Fibroblast of skin of right quadriceps (primary cell): ENCODE measurements around the gene SEC16B.

Experiments used
- DNase-seq: peaks from one replicate; pipeline ENCODE4 v3.0.0-alpha.2; 2013

SEC16B gene

GRCh38 chr1:177978530-177978929, 8.7 kb upstream of the SEC16B start:
- no peak for DNase-seq

GRCh38 chr1:177977141-177977540, 7.3 kb upstream of the SEC16B start:
- DNase-seq, result no peak

DNA sequence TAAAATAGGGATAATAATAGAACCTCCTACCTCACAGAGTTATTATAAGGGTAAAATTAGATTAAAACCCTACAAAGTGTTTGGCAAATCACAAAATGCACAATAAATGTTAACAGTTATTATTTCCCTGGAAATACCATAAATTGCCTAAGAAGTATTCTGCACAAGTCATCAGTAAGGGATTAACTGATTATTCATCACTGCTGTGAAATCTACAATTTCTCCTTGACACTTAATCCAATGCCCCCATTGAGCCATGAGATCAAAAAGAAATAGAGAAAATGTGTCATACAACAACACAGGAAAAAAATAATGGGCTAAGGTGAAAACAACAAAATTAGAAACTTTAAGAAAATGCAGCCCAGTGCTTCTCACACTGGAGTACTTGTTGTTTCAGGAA, 6.7 kb upstream of the SEC16B start:
- peak; percentile 35 for DNase-seq

DNA sequence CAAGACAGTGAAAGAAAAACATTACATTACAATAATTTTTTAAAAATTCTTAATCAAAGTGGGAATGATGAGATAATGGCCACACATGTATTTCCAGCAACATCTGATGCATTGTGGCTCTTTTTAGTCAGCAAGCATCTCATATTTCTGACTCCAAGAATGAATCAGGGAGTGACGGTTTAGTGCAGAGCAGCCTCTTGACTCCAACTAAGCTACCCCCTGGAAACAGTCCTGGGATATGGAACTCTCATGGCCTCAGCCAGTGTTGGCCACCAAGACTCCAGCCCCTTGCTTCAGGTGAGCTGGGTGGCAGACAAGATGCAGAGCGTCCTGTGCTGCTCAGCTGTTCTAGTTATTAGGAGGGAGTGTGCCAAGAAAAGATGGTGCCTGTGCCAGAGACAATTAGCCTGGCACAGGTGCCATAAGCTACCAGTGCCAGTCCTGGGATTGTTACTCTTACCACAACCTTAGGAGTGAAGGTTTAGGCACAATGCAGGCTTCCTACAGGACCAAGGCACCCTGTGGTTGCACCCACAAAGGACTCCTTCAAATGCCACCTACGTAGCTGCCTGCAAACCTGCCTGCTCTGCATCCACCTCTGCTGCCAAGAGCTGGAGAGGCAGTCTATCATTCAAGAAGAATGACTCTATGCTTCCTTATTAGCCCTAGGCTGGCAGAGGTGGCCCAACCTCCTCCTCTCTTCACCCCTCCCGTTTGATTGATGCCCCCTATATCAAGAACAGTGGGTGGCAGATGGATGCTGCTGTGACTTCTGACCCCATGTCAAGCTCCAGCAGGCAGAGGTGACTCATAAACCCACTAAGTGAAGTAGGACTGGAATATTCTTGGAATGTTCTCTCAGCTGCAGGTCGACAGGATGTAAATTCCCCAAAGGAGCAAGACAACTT, 6.0 kb upstream of the SEC16B start:
- peak; percentile 84 for DNase-seq

GRCh38 chr1:177973585-177973984, 3.7 kb upstream of the SEC16B start:
- no peak for DNase-seq

- no peak for DNase-seq
Observed at GRCh38 chr1:177969109-177969508, 749 bp downstream of the SEC16B start.

- DNase-seq, result peak; percentile 24
Observed at GRCh38 chr1:177966199-177966598, 3.7 kb downstream of the SEC16B start.

- DNase-seq, result no peak
Observed at GRCh38 chr1:177965293-177965692, 4.6 kb downstream of the SEC16B start.

DNA sequence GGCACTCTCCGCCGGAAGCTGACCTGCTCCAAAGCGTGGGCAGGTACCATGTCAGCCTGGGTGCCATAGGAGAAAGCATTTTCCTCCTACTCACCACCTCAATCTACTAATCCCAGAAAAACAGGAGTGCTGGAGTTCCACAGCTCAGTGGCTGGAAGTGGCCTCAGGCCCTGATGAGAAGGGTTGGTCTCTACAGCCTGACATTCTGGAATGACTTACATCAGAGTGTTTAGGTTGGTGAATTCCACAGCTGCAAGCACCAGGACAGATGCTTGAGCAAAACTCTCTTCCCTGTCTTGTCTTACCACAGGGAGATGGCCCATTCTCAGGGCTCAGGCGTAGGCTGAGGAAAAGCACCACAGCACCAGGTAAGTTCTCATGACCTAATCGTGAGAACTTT, 5.5 kb downstream of the SEC16B start:
- no peak for DNase-seq

DNA sequence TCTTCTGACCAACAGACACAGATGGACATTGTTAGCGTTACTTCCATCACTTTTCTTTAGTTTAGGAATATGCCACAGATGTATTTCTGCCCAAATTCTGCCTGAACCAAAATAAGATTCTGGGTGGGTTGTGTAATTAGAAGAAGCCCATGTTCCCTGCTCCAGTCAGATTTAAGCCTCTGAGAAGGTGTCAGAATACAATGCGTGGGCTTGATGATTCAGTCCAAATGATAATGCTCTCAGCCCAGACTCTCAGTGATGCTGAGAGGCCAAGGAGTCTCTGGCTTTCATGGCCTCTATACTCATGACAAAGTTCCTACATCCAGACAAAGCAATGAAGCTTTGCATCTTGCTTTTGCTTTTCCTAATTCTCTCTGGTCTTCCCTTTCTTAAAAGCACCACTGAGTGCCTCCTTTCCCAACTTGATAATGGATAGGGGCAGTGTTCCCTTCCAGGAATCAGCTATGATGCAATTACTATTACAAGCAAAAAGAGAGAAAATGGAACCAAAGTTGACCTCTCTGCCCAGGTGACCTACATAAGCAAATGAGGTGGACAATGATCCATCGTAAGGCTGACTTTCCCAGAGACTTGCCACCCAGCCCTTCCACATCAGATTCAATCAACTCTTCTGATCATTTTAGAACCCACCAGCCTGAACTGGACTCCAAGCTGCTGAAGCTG, 8.8 kb downstream of the SEC16B start:
- DNase-seq, result no peak

- DNase-seq, result peak; percentile 27
Observed at GRCh38 chr1:177959811-177960515, 9.9 kb downstream of the SEC16B start.

DNA sequence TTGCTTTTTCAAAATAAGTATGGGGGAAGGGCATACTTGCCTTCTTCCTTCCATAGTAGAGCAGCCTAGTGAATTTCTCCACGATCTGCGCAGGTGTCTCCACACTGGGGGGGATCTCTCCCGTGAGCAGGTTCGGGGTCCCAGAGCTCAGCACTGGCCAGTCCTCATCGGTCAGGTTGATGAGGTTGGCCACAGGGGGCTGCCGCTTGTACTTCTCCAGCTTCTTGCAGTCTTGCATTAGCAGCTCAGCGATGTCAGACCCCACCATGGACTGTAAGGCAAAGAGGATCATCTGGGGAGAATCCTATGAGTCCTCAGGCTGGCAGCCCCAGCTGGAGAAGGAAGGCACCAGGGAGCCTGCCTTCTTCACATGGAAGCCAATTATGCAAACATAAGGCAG, 11.8 kb downstream of the SEC16B start:
- no peak for DNase-seq

- no peak for DNase-seq
Observed at GRCh38 chr1:177954076-177954475, 15.8 kb downstream of the SEC16B start.

DNA sequence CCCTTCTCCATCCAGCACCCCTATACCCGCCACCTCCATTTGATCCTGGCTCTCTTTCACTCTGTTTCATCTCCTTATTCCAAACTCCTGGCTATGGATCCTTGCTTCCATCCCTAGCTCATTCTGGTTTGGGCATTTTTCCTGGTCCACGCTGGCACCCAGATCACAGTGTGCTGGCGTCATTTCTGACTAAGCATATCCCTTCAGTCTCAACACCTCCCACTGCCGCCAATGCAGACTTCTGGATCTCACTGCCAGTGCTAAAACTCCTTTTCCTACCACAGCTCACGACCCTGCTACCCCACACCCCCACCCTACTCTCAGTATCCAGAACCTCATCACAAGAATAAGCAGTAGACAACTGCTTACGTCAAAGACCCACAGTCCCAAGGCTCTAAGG, 16.3 kb downstream of the SEC16B start:
- no peak for DNase-seq

GRCh38 chr1:177952691-177953090, 17.2 kb downstream of the SEC16B start:
- no peak for DNase-seq

DNA sequence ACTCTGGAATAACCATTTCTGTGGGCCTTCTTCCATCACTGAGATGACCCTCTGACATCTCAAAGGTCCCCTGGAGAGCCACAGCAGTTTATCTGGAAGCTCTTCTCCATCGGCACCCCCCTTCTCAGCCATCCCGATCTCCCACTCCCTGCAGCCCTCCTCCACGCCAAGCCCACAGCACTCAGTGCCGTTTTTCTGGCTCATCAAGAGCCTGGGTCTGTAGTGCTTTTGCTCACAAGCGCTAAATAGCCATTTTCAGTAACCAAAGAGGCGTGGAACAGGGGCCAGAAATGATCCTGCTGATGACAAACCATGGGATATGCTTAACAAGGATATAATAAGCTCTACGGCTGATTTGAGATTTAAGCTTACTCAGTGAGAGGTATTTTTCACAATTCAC, 17.6 kb downstream of the SEC16B start:
- DNase-seq, result no peak

GRCh38 chr1:177950506-177950905, 19.4 kb downstream of the SEC16B start:
- DNase-seq, result no peak

DNA sequence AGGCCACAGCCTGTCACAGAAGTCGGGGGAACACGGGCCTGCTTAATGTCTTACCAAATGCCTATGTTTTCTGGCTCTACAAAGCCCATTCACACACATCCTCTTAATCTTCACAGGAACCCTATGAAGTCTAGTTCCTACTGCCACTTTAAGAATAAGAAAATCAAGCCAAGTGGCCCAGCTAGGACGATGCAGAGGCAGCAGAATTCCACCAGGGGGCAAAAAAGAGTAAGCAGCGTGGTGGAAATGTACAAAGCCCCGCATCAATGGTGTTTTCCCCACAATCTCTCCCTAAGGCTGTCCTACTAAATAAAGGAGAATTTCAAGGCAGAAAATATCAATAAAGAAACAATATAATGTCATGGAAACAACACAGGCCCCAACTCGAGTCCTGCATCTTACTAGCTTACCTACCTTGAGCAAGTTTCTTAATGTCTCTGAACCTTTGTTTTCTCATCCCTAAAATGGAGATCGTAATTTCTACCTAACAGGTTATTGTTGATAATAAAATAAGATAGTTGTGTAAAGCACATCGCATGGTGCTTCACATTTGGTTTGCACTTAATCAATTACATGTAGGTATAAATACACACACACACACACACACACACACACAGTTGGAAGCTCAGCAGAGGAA, 21.4 kb downstream of the SEC16B start:
- peak; percentile 67 for DNase-seq

- DNase-seq, result no peak
Observed at GRCh38 chr1:177947623-177948022, 22.2 kb downstream of the SEC16B start.

- peak; percentile 63 for DNase-seq
Observed at GRCh38 chr1:177945943-177946650, 23.8 kb downstream of the SEC16B start.

DNA sequence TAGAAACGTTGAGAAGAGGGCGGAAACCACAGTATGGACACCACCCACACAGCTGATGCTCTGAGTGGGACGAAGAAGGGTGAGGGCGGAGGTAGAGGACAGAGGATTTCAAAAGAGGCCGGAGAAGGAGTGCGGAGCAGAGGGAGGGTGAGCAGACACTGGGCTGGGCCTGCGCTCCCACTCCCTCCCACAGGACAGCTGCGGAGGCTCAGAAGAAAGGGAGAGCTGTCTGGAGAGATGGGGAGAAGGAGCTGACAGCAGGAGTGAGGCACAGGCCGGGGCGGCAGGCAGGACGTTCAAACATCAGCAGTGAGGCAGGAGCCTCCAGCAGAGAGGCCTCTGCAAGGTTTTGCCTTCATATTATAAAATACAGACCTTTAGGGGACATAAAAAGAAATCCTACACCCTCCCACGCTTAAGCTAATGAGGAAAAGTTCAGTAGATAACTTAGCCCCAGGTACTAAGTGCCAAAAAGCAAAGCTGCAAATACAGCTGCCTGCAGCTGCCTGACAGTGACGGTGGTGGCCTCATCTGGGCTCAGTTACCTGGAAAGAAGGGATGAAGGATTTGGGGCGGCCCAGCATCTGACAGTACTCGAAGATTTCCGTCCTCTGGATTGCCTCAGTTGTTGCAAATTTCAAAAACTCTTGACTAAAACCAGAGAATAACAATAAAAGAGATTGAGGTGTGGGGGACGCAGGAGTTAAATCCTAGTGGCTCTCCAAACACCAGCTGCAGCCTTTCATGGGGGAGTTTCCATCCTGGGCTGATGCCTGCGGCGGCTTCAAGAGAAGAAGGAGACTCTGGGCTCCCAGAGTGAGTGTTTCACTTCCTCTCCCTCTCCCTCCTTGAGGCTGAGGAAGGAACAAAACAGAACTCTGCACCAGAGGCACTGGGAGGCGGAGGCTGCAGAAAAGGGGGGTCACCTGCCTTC, 25.6 kb downstream of the SEC16B start:
- DNase-seq, result no peak
